Naive thymus-derived CD8-positive, alpha-beta T cell (primary cell): Measurements from ENCODE around the gene SPX. TPM values are rescaled to one million over a fixed set of nuclear protein-coding genes. Genes with fewer than 3 reads are reported as not detected.

Experiments
- ATAC-seq, 2 donors: fragments of 150-1000 bp; cut with Tn5 transposase in 1 of 2; sonication (Bioruptor Pico), chemical (Tn5 transposase) in 1 of 2; 1 replicate in 1 of 2; 2 replicates in 1 of 2; pipeline ENCODE4 v1.10.0; 2021; ENCODE audit warnings: mild to moderate bottlenecking in 2 of 2, moderate library complexity in 2 of 2
- POLR2A ChIA-PET: fragments of 350-600 bp; sonication (Branson Sonifier 250); formaldehyde crosslinking; loops from one replicate; lab custom pipeline; 2021; ENCODE audit warnings: antibody characterized with exemption; lab: Charles Lee
- DNase-seq, 10 donors: peaks; one replicate each; pipeline versions ENCODE4 v3.0.0 to v3.0.0-alpha.2; 2020 to 2022
- H3K27ac Mint-ChIP-seq, 10 donors: one replicate each; pipeline ENCODE4 v1.8.0; 2020 to 2022; ENCODE audit warnings: mild to moderate bottlenecking in 10 of 10, mixed read lengths in 10 of 10, moderate library complexity in 4 of 10, inconsistent platforms in 1 of 10
- H3K27me3 Mint-ChIP-seq, 5 donors: one replicate each; pipeline ENCODE4 v1.8.0; 2021 to 2022; ENCODE audit warnings: mixed read lengths in 5 of 5
- H3K36me3 Mint-ChIP-seq, 3 donors: one replicate each; pipeline ENCODE4 v1.8.0; 2020 to 2022; ENCODE audit warnings: mixed read lengths in 3 of 3, mild to moderate bottlenecking in 2 of 3, inconsistent platforms in 1 of 3
- H3K4me1 Mint-ChIP-seq, 4 donors: one replicate each; pipeline ENCODE4 v1.8.0; 2021 to 2022; ENCODE audit warnings: mixed read lengths in 4 of 4
- H3K4me3 Mint-ChIP-seq, 10 donors: one replicate each; pipeline ENCODE4 v1.8.0; 2020 to 2022; ENCODE audit warnings: mild to moderate bottlenecking in 10 of 10, mixed read lengths in 10 of 10, moderate library complexity in 6 of 10, inconsistent platforms in 1 of 10
- H3K9me3 Mint-ChIP-seq, 9 donors: one replicate each; pipeline ENCODE4 v1.8.0; 2020 to 2022; ENCODE audit warnings: mixed read lengths in 9 of 9, mild to moderate bottlenecking in 3 of 9, inconsistent platforms in 1 of 9, moderate library complexity in 1 of 9
- polyA plus RNA-seq, 3 donors: library from polyadenylated mRNA; unstranded; fragments of 300-500 nt; fragmentation: Illumina TruSeq; gene quantifications; one replicate each; pipeline ENCODE4 v1.2.3, GENCODE V29; 2021
- total RNA-seq, 8 experiments: library from RNA in 2 of 8; stranded (reverse) in 2 of 8; gene quantifications; one replicate each; pipeline ENCODE4 v1.2.3 and lab custom pipeline; 2021 to 2026

SPX gene
- under 1 TPM; 0.21 to 0.36 TPM for total RNA-seq
- polyA plus RNA-seq: under 1 TPM in 2 of 3 donors, not detected in 1; 0.20 to 0.21 TPM
- total RNA-seq (lab: John Stamatoyannopoulos, UW): 0 to 0.35 (median 0) reads per million in 6 experiments

- Mint-ChIP-seq H3K36me3 (peaks cover 0 to 6% (median 5%) of the 10 kb centered on the region in 3 donors), H3K4me1 (peaks cover 2 to 11% (median 9%) of the 10 kb centered on the region in 4 donors), H3K4me3 (peak within 1 kb of the TSS; percentile 75 to 90 (median 82)), H3K27ac (peak within 1 kb of the TSS in 3 of 10 donors; percentile 14 to 72 (median 19)), H3K27me3 (peaks cover 14 to 34% (median 24%) of the 10 kb centered on the region in 5 donors), H3K9me3 (peaks cover 0 to 12% (median 4%) of the 10 kb centered on the region in 9 donors)
- ATAC-seq (no peak), DNase-seq (no peak)
- POLR2A ChIA-PET: no interaction called here
These were observed at the start of gene SPX for GRCh38 chr12:21526053-21526452. Gene SPX, plus strand, starts transcription at chr12:21526296. Its CDS starts 177 bp downstream, at chr12:21526473.

GRCh38 chr12:21476949-21477348 is 49.1 kb upstream of the SPX start:
- Mint-ChIP-seq H3K27ac (peak overlapping the region in 4 of 10 donors; percentile 3 to 39 (median 26)), H3K27me3 (no peaks in the 10 kb centered on the region), H3K9me3 (no peaks in the 10 kb centered on the region), H3K4me3 (no peak overlapping the region), H3K4me1 (no peaks in the 10 kb centered on the region), H3K36me3 (peaks cover 4 to 57% (median 23%) of the 10 kb centered on the region in 3 donors)
- POLR2A ChIA-PET: no interaction called here
- ATAC-seq (no peak), DNase-seq (no peak)

GRCh38 chr12:21478756-21479455 is 47.2 kb upstream of the SPX start:
- POLR2A ChIA-PET: interaction anchor here (0.7 kb wide), 2 partner anchors 22 to 42 kb away, joined by 5 to 8 read pairs; no protein-coding TSS in a partner anchor
- no peak overlapping the region for H3K4me3 Mint-ChIP-seq
- H3K4me1 Mint-ChIP-seq: no peaks in the 10 kb centered on the region
- ATAC-seq (no peak), DNase-seq (no peak)
- no peaks in the 10 kb centered on the region for H3K27me3 Mint-ChIP-seq
- peaks cover 0 to 39% (median 12%) of the 10 kb centered on the region in 3 donors for H3K36me3 Mint-ChIP-seq
- no peak overlapping the region for H3K27ac Mint-ChIP-seq
- H3K9me3 Mint-ChIP-seq: no peaks in the 10 kb centered on the region

- POLR2A ChIA-PET: no interaction called here
These were observed 42.6 kb upstream of the SPX start for GRCh38 chr12:21483531-21483930.

GRCh38 chr12:21485998-21486397 is 40.1 kb upstream of the SPX start:
- DNase-seq: no peak
- POLR2A ChIA-PET: no interaction called here
- Mint-ChIP-seq H3K4me3 (no peak overlapping the region), H3K4me1 (peaks cover 7 to 16% (median 13%) of the 10 kb centered on the region in 4 donors), H3K27ac (no peak overlapping the region), H3K36me3 (peaks cover 10 to 44% (median 28%) of the 10 kb centered on the region in 3 donors), H3K9me3 (no peaks in the 10 kb centered on the region), H3K27me3 (no peaks in the 10 kb centered on the region)
- ATAC-seq: no peak

More at GRCh38 chr12:21483531-21483930, 42.6 kb upstream of the SPX start:
- H3K4me3 Mint-ChIP-seq: no peak overlapping the region
- no peak for DNase-seq
- no peak for ATAC-seq
- peaks cover 3 to 9% (median 7%) of the 10 kb centered on the region in 4 donors for H3K4me1 Mint-ChIP-seq
- peaks cover 0 to 24% (median 13%) of the 10 kb centered on the region in 3 donors for H3K36me3 Mint-ChIP-seq
- no peak overlapping the region for H3K27ac Mint-ChIP-seq
- H3K27me3 Mint-ChIP-seq: no peaks in the 10 kb centered on the region
- no peaks in the 10 kb centered on the region for H3K9me3 Mint-ChIP-seq

- Mint-ChIP-seq H3K27me3 (no peaks in the 10 kb centered on the region), H3K4me3 (peak overlapping the region in 1 of 10 donors; percentile 41), H3K36me3 (peaks cover 5 to 44% (median 22%) of the 10 kb centered on the region in 3 donors), H3K27ac (no peak overlapping the region), H3K4me1 (peaks cover 18 to 57% (median 41%) of the 10 kb centered on the region in 4 donors), H3K9me3 (no peaks in the 10 kb centered on the region)
- DNase-seq (no peak), ATAC-seq (no peak)
- POLR2A ChIA-PET: interaction anchor here (2.4 kb wide), 1 partner anchor 62 kb away, joined by 23 read pairs; the partner anchor contains the start of gene PYROXD1
These were observed 26.3 kb upstream of the SPX start for GRCh38 chr12:21499765-21500164.

- Mint-ChIP-seq H3K4me1 (peaks cover 21 to 58% (median 48%) of the 10 kb centered on the region in 4 donors), H3K4me3 (no peak overlapping the region), H3K27ac (no peak overlapping the region), H3K27me3 (no peaks in the 10 kb centered on the region), H3K9me3 (no peaks in the 10 kb centered on the region), H3K36me3 (peaks cover 5 to 33% (median 15%) of the 10 kb centered on the region in 3 donors)
- ATAC-seq: no peak
- peak in 1 of 10 donors; percentile 11 for DNase-seq
- POLR2A ChIA-PET: interaction anchor here (0.9 to 2.4 kb wide), 5 partner anchors 9 to 157 kb away, joined by 3 to 23 read pairs (median 5); partner anchors contain the start of genes LDHB and PYROXD1
These were observed 25.3 kb upstream of the SPX start for GRCh38 chr12:21500786-21501257.

- ATAC-seq: peak; percentile 94 to 97
- Mint-ChIP-seq H3K4me3 (no peak within 1 kb of the TSS), H3K9me3 (no peaks in the 10 kb centered on the region), H3K36me3 (peaks cover 4 to 27% (median 14%) of the 10 kb centered on the region in 3 donors), H3K27me3 (no peaks in the 10 kb centered on the region), H3K4me1 (peaks cover 21 to 58% (median 46%) of the 10 kb centered on the region in 4 donors), H3K27ac (no peak within 1 kb of the TSS)
- POLR2A ChIA-PET: interaction anchor here (0.9 to 2.4 kb wide), 10 partner anchors 9 to 176 kb away, joined by 3 to 23 read pairs (median 4); partner anchors contain the start of genes LDHB and PYROXD1
- peak; percentile 62 to 95 (median 92) for DNase-seq
These were observed 24.6 kb upstream of the SPX start, which contains the start of the genes GOLT1B and RECQL for GRCh38 chr12:21501258-21502163. Gene GOLT1B, plus strand, starts transcription at chr12:21501789. Its CDS starts 135 bp downstream, at chr12:21501924. Gene RECQL, minus strand, starts transcription at chr12:21501635. Its CDS starts 2,065 bp downstream, at chr12:21499570.

- no peak overlapping the region for H3K4me3 Mint-ChIP-seq
- peak in 4 of 10 donors; percentile 9 to 67 (median 28) for DNase-seq
- H3K4me1 Mint-ChIP-seq: peaks cover 21 to 54% (median 44%) of the 10 kb centered on the region in 4 donors
- peaks cover 0 to 23% (median 9%) of the 10 kb centered on the region in 3 donors for H3K36me3 Mint-ChIP-seq
- no peaks in the 10 kb centered on the region for H3K9me3 Mint-ChIP-seq
- POLR2A ChIA-PET: interaction anchor here (0.8 to 2.4 kb wide), 9 partner anchors 9 to 176 kb away, joined by 3 to 23 read pairs (median 4); partner anchors contain the start of genes LDHB and PYROXD1
- no peak overlapping the region for H3K27ac Mint-ChIP-seq
- H3K27me3 Mint-ChIP-seq: no peaks in the 10 kb centered on the region
- peak in 1 of 2 donors; percentile 27 for ATAC-seq
These were observed 24.0 kb upstream of the SPX start for GRCh38 chr12:21502164-21502496.

- Mint-ChIP-seq H3K27me3 (no peaks in the 10 kb centered on the region), H3K4me1 (peaks cover 20 to 46% (median 44%) of the 10 kb centered on the region in 4 donors), H3K27ac (peak overlapping the region in 1 of 10 donors; percentile 67), H3K9me3 (no peaks in the 10 kb centered on the region), H3K36me3 (peaks cover 0 to 21% (median 3%) of the 10 kb centered on the region in 3 donors), H3K4me3 (no peak overlapping the region)
- DNase-seq (no peak), ATAC-seq (no peak)
- POLR2A ChIA-PET: interaction anchor here (0.8 to 2.3 kb wide), 2 partner anchors 8 to 155 kb away, joined by 3 to 20 read pairs; partner anchors contain the start of gene LDHB
These were observed 23.2 kb upstream of the SPX start for GRCh38 chr12:21502872-21503271.

- DNase-seq (no peak), ATAC-seq (no peak)
- Mint-ChIP-seq H3K4me1 (peaks cover 22 to 59% (median 47%) of the 10 kb centered on the region in 4 donors), H3K27ac (no peak overlapping the region), H3K27me3 (no peaks in the 10 kb centered on the region), H3K4me3 (no peak overlapping the region), H3K36me3 (peaks cover 5 to 36% (median 9%) of the 10 kb centered on the region in 3 donors), H3K9me3 (no peaks in the 10 kb centered on the region)
- POLR2A ChIA-PET: no interaction called here
These were observed 20.2 kb upstream of the SPX start for GRCh38 chr12:21505888-21506287.
